NOMO-1 treated with dmso at 0.1 percent for 144 hours (cell line): ENCODE data around the gene AMBN.

Experiments
- DNase-seq: peaks from one replicate; lab custom pipeline; 2025; ENCODE audit not compliant: unreplicated experiment; lab: John Stamatoyannopoulos, UW

AMBN gene

GRCh38 chr4:70591955-70592582 is at the start of gene AMBN:
AMBN (plus strand) TSS chr4:70592256; CDS start chr4:70592359, 103 bp downstream.
- DNase-seq = no peak

- no peak for DNase-seq
Measured at GRCh38 chr4:70544279-70544868, 47.7 kb upstream of the AMBN start.

- DNase-seq = no peak
Measured at GRCh38 chr4:70556856-70557255, 35.2 kb upstream of the AMBN start.

- no peak for DNase-seq
Measured at GRCh38 chr4:70559211-70559830, 32.7 kb upstream of the AMBN start.

GRCh38 chr4:70559924-70560323 is 32.1 kb upstream of the AMBN start:
- DNase-seq = no peak

- no peak for DNase-seq
Measured at GRCh38 chr4:70564033-70564432, 28.0 kb upstream of the AMBN start.

- DNase-seq = no peak
Measured at GRCh38 chr4:70570796-70571195, 21.3 kb upstream of the AMBN start.

GRCh38 chr4:70571772-70572171 is 20.3 kb upstream of the AMBN start:
- DNase-seq = no peak

GRCh38 chr4:70575964-70576363 is 16.1 kb upstream of the AMBN start:
- no peak for DNase-seq

GRCh38 chr4:70577220-70577927 is 14.7 kb upstream of the AMBN start:
- DNase-seq = no peak

- no peak for DNase-seq
Measured at GRCh38 chr4:70581980-70582379, 10.1 kb upstream of the AMBN start.

GRCh38 chr4:70583952-70584834 is 7.9 kb upstream of the AMBN start:
- no peak for DNase-seq

GRCh38 chr4:70586841-70587240 is 5.2 kb upstream of the AMBN start:
- no peak for DNase-seq

GRCh38 chr4:70589785-70590184 is 2.3 kb upstream of the AMBN start:
- DNase-seq = no peak

GRCh38 chr4:70594196-70594595 is 2.1 kb downstream of the AMBN start:
- no peak for DNase-seq

- no peak for DNase-seq
Measured at GRCh38 chr4:70600305-70600704, 8.2 kb downstream of the AMBN start.

- DNase-seq = no peak
Measured at GRCh38 chr4:70600977-70601376, 8.9 kb downstream of the AMBN start.

- DNase-seq = peak; percentile 43
Measured at GRCh38 chr4:70601422-70602039, 9.5 kb downstream of the AMBN start.

- no peak for DNase-seq
Measured at GRCh38 chr4:70603856-70604255, 11.8 kb downstream of the AMBN start.

- no peak for DNase-seq
Measured at GRCh38 chr4:70606459-70606858, 14.4 kb downstream of the AMBN start.
